HEK293 (cell line): ENCODE results near the gene FAM83F.

ENCODE experiments used
- CTCF ChIA-PET: fragments of 350-600 bp; formaldehyde crosslinking; extraction: SDS; loops from one replicate; lab custom pipeline; 2021; ENCODE audit warnings: antibody characterized with exemption; lab: Yijun Ruan, JAX
- POLR2A ChIA-PET: fragments of 300-600 bp; formaldehyde crosslinking; extraction: SDS; loops from one replicate; lab custom pipeline; 2020; ENCODE audit warnings: antibody characterized with exemption, inconsistent platforms; lab: Yijun Ruan, JAX
- H3K27ac ChIP-seq: fragments of 200-500 bp; sonication (Bioruptor generic); 2 replicates; pipeline ENCODE4 v1.5.1; 2014; ENCODE audit warnings: low read depth, low read length, control low read depth, inconsistent platforms; ENCODE audit errors: extremely low read depth
- H3K36me3 ChIP-seq, 2 experiments: fragments of 200-500 bp in 1 of 2; sonication (Bioruptor generic) in 1 of 2; 1 replicate in 1 of 2; 2 replicates in 1 of 2; pipeline ENCODE4 v1.5.1; 2014 to 2017; ENCODE audit warnings: inconsistent platforms in 2 of 2, low read length in 2 of 2; ENCODE audit not compliant: control insufficient read depth in 2 of 2, insufficient read depth in 1 of 2
- H3K4me1 ChIP-seq: fragments of 200-500 bp; sonication (Bioruptor generic); 2 replicates; pipeline ENCODE4 v1.5.1; 2014; ENCODE audit warnings: mild to moderate bottlenecking, low read length, inconsistent platforms; ENCODE audit not compliant: control insufficient read depth, insufficient read depth
- H3K4me3 ChIP-seq: 2 replicates; pipeline ENCODE4 v1.5.1; 2011; ENCODE audit warnings: low read depth, mild to moderate bottlenecking, control low read depth, low read length, moderate library complexity
- H3K9me3 ChIP-seq: fragments of 200-500 bp; sonication (Bioruptor generic); 2 replicates; pipeline ENCODE4 v1.5.1; 2014; ENCODE audit warnings: low read depth, low read length, inconsistent platforms; ENCODE audit not compliant: control insufficient read depth, insufficient read depth
- EGR2 ChIP-seq: fragments of 450-650 bp; formaldehyde crosslinking; IDR thresholded peaks from 2 replicates; pipeline ENCODE4 v1.5.1; 2016; ENCODE audit warnings: low read depth, missing biosample characterization, missing genetic modification characterization
- GLIS1 ChIP-seq: fragments of 450-650 bp; formaldehyde crosslinking; IDR thresholded peaks from 2 replicates; pipeline ENCODE4 v1.5.1; 2016; ENCODE audit warnings: missing biosample characterization, missing genetic modification characterization
- KLF10 ChIP-seq: fragments of 450-650 bp; IDR thresholded peaks from 2 replicates; pipeline ENCODE4 v1.5.1; 2018; ENCODE audit warnings: missing biosample characterization, mild to moderate bottlenecking, missing genetic modification characterization
- RBAK ChIP-seq: fragments of 450-650 bp; formaldehyde crosslinking; IDR thresholded peaks from 2 replicates; pipeline ENCODE4 v1.5.1; 2016; ENCODE audit warnings: missing biosample characterization, missing genetic modification characterization
- REPIN1 ChIP-seq: fragments of 450-650 bp; formaldehyde crosslinking; IDR thresholded peaks from 2 replicates; pipeline ENCODE4 v1.5.1; 2017; ENCODE audit warnings: missing biosample characterization, missing genetic modification characterization, low read depth
- SCRT1 ChIP-seq: fragments of 450-650 bp; formaldehyde crosslinking; IDR thresholded peaks from 2 replicates; pipeline ENCODE4 v1.5.1; 2016; ENCODE audit warnings: missing biosample characterization, missing genetic modification characterization, borderline replicate concordance
- ZBTB8A ChIP-seq: fragments of 450-650 bp; formaldehyde crosslinking; IDR thresholded peaks from 2 replicates; pipeline ENCODE4 v1.5.1; 2016; ENCODE audit warnings: missing biosample characterization, missing genetic modification characterization
- ZFP3 ChIP-seq: fragments of 450-650 bp; formaldehyde crosslinking; IDR thresholded peaks from 2 replicates; pipeline ENCODE4 v1.5.1; 2016; ENCODE audit warnings: low read depth, missing biosample characterization, missing genetic modification characterization
- ZIC2 ChIP-seq: fragments of 450-650 bp; formaldehyde crosslinking; IDR thresholded peaks from 2 replicates; pipeline ENCODE4 v1.5.1; 2016; ENCODE audit warnings: missing biosample characterization, missing genetic modification characterization
- ZNF214 ChIP-seq: fragments of 450-650 bp; formaldehyde crosslinking; IDR thresholded peaks from 2 replicates; pipeline ENCODE4 v1.5.1; 2017; ENCODE audit warnings: missing biosample characterization, mild to moderate bottlenecking, missing genetic modification characterization, borderline replicate concordance
- ZNF23 ChIP-seq: fragments of 450-650 bp; formaldehyde crosslinking; IDR thresholded peaks from 2 replicates; pipeline ENCODE4 v1.5.1; 2016; ENCODE audit warnings: missing biosample characterization, missing genetic modification characterization, borderline replicate concordance
- ZNF274 ChIP-seq, 2 experiments: fragments of 200-500 bp in 1 of 2; fragments of 450-650 bp in 1 of 2; sonication (Bioruptor generic) in 1 of 2; formaldehyde crosslinking in 1 of 2; IDR thresholded peaks; 2 replicates each; pipeline versions ENCODE4 v1.5.1 to v1.6.1; 2014 to 2016; ENCODE audit warnings: borderline replicate concordance in 1 of 2, inconsistent platforms in 1 of 2, low read length in 1 of 2, missing biosample characterization in 1 of 2, missing genetic modification characterization in 1 of 2
- ZNF302 ChIP-seq: fragments of 450-650 bp; formaldehyde crosslinking; IDR thresholded peaks from 2 replicates; pipeline ENCODE4 v1.5.1; 2016; ENCODE audit warnings: missing biosample characterization, missing genetic modification characterization, low read depth
- ZNF561 ChIP-seq: fragments of 450-650 bp; IDR thresholded peaks from 2 replicates; pipeline ENCODE4 v1.5.1; 2018; ENCODE audit warnings: missing biosample characterization, missing genetic modification characterization, borderline replicate concordance
- ZNF707 ChIP-seq: fragments of 450-650 bp; formaldehyde crosslinking; IDR thresholded peaks from 2 replicates; pipeline ENCODE4 v1.5.1; 2016; ENCODE audit warnings: missing biosample characterization, missing genetic modification characterization
- ZNF837 ChIP-seq: fragments of 450-650 bp; formaldehyde crosslinking; IDR thresholded peaks from 2 replicates; pipeline ENCODE4 v1.5.1; 2016; ENCODE audit warnings: missing biosample characterization, missing genetic modification characterization
- ZNF843 ChIP-seq: fragments of 450-650 bp; formaldehyde crosslinking; IDR thresholded peaks from 2 replicates; pipeline ENCODE4 v1.5.1; 2016; ENCODE audit warnings: missing biosample characterization, missing genetic modification characterization
- ZSCAN16 ChIP-seq: fragments of 450-650 bp; formaldehyde crosslinking; IDR thresholded peaks from 2 replicates; pipeline ENCODE4 v1.5.1; 2016; ENCODE audit warnings: missing biosample characterization, missing genetic modification characterization
- TF ChIP-seq, protein P1 (sequence below): fragments of 450-650 bp; formaldehyde crosslinking; IDR thresholded peaks from 2 replicates; pipeline ENCODE4 v1.5.1; 2016; ENCODE audit warnings: missing biosample characterization, missing genetic modification characterization
- TF ChIP-seq, protein P2 (sequence below): fragments of 450-650 bp; formaldehyde crosslinking; IDR thresholded peaks from 2 replicates; pipeline ENCODE4 v1.5.1; 2016; ENCODE audit warnings: missing biosample characterization, missing genetic modification characterization
- TF ChIP-seq, protein P3 (sequence below): fragments of 450-650 bp; formaldehyde crosslinking; IDR thresholded peaks from 2 replicates; pipeline ENCODE4 v1.5.1; 2016; ENCODE audit warnings: missing biosample characterization, missing genetic modification characterization
- TF ChIP-seq, protein P4 (sequence below): fragments of 450-650 bp; formaldehyde crosslinking; IDR thresholded peaks from 2 replicates; pipeline ENCODE4 v1.5.1; 2016; ENCODE audit warnings: missing biosample characterization, missing genetic modification characterization
- TF ChIP-seq, protein P5 (sequence below): sonication (generic); formaldehyde crosslinking; IDR thresholded peaks from 2 replicates; pipeline ENCODE4 v1.8.1; 2022; ENCODE audit warnings: mild to moderate bottlenecking, moderate library complexity, missing genetic modification reagents

Gene FAM83F

DNA sequence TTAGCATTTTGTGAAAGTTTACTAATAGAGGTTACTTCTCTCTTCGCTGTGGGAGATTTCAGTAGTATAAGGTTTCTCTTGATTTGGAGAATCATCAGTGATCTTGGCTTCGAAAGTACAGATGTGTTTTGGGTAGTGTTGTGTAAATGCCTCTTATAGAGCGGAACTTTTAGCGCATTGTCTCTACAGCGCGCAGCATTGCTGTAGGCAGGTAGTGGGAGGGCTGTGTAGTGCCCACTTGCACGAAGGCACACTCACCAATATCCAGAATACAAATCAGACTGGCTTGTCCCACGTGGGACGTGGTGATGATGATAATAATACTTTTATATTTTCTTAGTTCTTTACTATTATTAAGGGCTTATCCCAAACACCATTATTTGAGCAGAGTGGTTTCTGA, 51.4 kb downstream of the FAM83F start:
- Histone ChIP-seq H3K27ac (no peak overlapping the region), H3K36me3 (no peaks in the 10 kb centered on the region), H3K4me3 (peak overlapping the region; percentile 99), H3K9me3 (no peaks in the 10 kb centered on the region), H3K4me1 (peaks cover 8% of the 10 kb centered on the region)
- ChIA-PET POLR2A (no interaction called here), CTCF (interaction anchor here (0.6 to 0.7 kb wide), 3 partner anchors 514 to 1278 kb away, joined by 3 read pairs; partner anchors contain the start of gene RPS19BP1)
- TF ChIP-seq ZNF302 (tag by site-specific recombination): no peak
- TF ChIP-seq EGR2 (tag by site-specific recombination): 0 out of 2 replicates have a peak, but pooled peaks have one; percentile 34

DNA sequence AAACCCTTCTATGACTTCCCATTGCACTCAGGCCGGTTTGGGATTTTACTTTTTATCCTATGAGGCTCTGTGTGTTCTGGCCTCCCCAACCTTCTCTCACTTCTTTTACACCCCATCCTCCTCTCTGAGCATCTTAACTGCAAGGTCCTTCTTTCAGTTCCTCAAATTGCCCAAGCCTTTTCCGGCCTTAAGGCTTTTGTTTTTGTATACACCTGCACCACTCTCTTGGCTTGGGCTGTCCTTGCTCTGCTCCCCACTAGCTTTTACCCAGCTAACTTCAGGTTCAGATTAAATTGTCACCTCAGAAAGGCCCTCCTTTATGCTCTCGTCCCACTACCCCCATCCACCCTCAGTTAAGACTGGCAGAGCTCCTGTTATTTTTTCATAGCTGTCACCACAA, 55.5 kb downstream of the FAM83F start:
- Histone ChIP-seq H3K27ac (no peak overlapping the region), H3K4me3 (no peak overlapping the region), H3K4me1 (peaks cover 14% of the 10 kb centered on the region), H3K36me3 (no peaks in the 10 kb centered on the region), H3K9me3 (no peaks in the 10 kb centered on the region)
- ChIA-PET POLR2A (interaction anchor here (1.2 kb wide), 1 partner anchor 129 kb away, joined by 3 read pairs; no protein-coding TSS in a partner anchor), CTCF (no interaction called here)
- TF ChIP-seq ZFP3 (tag by site-specific recombination): no peak
- no peak for TF ChIP-seq ZNF843
- no peak for TF ChIP-seq ZSCAN16 (tag by site-specific recombination)
- TF ChIP-seq RBAK (tag by site-specific recombination): no peak
- no peak for TF ChIP-seq ZNF837 (tag by site-specific recombination)

DNA sequence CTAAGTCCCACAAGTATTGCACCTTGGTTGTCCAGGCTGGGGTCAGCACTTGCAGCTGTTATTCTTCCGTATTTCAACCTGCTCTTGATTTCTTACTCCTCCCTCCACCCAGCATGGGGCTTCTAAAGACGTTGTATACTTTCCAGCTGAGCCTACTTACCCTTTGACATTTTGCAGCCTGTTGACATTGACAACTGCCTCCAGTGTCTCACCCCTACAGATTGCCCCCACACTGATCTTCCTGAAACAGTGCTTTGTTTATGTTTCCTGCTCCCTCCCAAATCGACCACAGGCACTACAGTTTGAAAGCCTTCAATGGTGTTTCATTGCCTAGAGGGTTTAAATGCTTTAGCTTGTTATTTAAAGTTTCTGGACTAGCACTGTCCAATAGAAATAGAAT, 56.6 kb downstream of the FAM83F start:
- Histone ChIP-seq H3K4me1 (peaks cover 15% of the 10 kb centered on the region), H3K36me3 (no peaks in the 10 kb centered on the region), H3K9me3 (no peaks in the 10 kb centered on the region), H3K27ac (no peak overlapping the region), H3K4me3 (no peak overlapping the region)
- ChIA-PET CTCF (interaction anchor here (0.5 to 0.8 kb wide), 3 partner anchors 106 to 557 kb away, joined by 3 read pairs; no protein-coding TSS in a partner anchor), POLR2A (interaction anchor here (0.6 to 1.2 kb wide), 5 partner anchors 11 to 659 kb away, joined by 3 to 4 read pairs (median 3); no protein-coding TSS in a partner anchor)
- TF ChIP-seq ZBTB8A (tag by site-specific recombination) (peak; percentile 37; the same call in 1 of the 2 replicates), ZNF843 (0 out of 2 replicates have a peak, but pooled peaks have one; percentile 23), KLF10 (tag by site-specific recombination) (no peak), ZNF23 (tag by site-specific recombination) (no peak), ZNF707 (tag by site-specific recombination) (no peak), SCRT1 (tag by site-specific recombination) (peak; percentile 75; the same call in 1 of the 2 replicates), ZIC2 (tag by site-specific recombination) (peak; percentile 97), REPIN1 (tag by site-specific recombination) (no peak), ZNF274 (IDR thresholded peaks at IDR 0.05; ENCODE audit: low read length) (no peak), ZNF274 (tag by site-specific recombination; IDR thresholded peaks at IDR 0.05; ENCODE audit: borderline replicate concordance) (no peak), ZNF561 (no peak), ZNF214 (tag by site-specific recombination) (no peak), GLIS1 (tag by site-specific recombination) (peak; percentile 80)
- TF ChIP-seq, protein P1, sequence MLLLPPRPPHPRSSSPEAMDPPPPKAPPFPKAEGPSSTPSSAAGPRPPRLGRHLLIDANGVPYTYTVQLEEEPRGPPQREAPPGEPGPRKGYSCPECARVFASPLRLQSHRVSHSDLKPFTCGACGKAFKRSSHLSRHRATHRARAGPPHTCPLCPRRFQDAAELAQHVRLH (tag by site-specific recombination): no peak
- TF ChIP-seq, protein P2, sequence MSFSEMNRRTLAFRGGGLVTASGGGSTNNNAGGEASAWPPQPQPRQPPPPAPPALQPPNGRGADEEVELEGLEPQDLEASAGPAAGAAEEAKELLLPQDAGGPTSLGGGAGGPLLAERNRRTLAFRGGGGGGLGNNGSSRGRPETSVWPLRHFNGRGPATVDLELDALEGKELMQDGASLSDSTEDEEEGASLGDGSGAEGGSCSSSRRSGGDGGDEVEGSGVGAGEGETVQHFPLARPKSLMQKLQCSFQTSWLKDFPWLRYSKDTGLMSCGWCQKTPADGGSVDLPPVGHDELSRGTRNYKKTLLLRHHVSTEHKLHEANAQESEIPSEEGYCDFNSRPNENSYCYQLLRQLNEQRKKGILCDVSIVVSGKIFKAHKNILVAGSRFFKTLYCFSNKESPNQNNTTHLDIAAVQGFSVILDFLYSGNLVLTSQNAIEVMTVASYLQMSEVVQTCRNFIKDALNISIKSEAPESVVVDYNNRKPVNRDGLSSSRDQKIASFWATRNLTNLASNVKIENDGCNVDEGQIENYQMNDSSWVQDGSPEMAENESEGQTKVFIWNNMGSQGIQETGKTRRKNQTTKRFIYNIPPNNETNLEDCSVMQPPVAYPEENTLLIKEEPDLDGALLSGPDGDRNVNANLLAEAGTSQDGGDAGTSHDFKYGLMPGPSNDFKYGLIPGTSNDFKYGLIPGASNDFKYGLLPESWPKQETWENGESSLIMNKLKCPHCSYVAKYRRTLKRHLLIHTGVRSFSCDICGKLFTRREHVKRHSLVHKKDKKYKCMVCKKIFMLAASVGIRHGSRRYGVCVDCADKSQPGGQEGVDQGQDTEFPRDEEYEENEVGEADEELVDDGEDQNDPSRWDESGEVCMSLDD (tag by site-specific recombination): no peak
- TF ChIP-seq, protein P3, sequence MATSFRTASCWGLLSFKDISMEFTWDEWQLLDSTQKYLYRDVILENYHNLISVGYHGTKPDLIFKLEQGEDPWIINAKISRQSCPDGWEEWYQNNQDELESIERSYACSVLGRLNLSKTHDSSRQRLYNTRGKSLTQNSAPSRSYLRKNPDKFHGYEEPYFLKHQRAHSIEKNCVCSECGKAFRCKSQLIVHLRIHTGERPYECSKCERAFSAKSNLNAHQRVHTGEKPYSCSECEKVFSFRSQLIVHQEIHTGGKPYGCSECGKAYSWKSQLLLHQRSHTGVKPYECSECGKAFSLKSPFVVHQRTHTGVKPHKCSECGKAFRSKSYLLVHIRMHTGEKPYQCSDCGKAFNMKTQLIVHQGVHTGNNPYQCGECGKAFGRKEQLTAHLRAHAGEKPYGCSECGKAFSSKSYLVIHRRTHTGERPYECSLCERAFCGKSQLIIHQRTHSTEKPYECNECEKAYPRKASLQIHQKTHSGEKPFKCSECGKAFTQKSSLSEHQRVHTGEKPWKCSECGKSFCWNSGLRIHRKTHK (tag by site-specific recombination): no peak
- TF ChIP-seq, protein P4, sequence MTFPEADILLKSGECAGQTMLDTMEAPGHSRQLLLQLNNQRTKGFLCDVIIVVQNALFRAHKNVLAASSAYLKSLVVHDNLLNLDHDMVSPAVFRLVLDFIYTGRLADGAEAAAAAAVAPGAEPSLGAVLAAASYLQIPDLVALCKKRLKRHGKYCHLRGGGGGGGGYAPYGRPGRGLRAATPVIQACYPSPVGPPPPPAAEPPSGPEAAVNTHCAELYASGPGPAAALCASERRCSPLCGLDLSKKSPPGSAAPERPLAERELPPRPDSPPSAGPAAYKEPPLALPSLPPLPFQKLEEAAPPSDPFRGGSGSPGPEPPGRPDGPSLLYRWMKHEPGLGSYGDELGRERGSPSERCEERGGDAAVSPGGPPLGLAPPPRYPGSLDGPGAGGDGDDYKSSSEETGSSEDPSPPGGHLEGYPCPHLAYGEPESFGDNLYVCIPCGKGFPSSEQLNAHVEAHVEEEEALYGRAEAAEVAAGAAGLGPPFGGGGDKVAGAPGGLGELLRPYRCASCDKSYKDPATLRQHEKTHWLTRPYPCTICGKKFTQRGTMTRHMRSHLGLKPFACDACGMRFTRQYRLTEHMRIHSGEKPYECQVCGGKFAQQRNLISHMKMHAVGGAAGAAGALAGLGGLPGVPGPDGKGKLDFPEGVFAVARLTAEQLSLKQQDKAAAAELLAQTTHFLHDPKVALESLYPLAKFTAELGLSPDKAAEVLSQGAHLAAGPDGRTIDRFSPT (tag by site-specific recombination): no peak
- TF ChIP-seq, protein P5, sequence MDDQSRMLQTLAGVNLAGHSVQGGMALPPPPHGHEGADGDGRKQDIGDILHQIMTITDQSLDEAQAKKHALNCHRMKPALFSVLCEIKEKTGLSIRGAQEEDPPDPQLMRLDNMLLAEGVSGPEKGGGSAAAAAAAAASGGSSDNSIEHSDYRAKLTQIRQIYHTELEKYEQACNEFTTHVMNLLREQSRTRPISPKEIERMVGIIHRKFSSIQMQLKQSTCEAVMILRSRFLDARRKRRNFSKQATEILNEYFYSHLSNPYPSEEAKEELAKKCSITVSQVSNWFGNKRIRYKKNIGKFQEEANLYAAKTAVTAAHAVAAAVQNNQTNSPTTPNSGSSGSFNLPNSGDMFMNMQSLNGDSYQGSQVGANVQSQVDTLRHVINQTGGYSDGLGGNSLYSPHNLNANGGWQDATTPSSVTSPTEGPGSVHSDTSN (CRISPR knock-in tag): no peak
